HL-60 (cell line): ENCODE measurements around the gene RPN1.
"Not testable (repeated sequence)": the region's sequence is repeated elsewhere in the genome, so short reads cannot be mapped to it uniquely, and the experiment has no call there.

Experiments
- DNase-seq, 2 experiments: peaks; one replicate each; pipeline ENCODE4 v3.0.0-alpha.2; 2010 to 2020; ENCODE audit warnings: low read depth in 1 of 2, low spot score in 1 of 2
- H3K27ac ChIP-seq: fragments of 250-450 bp; sonication (Bioruptor Pico); replicated peaks from 2 replicates; pipeline ENCODE4 v1.5.1; 2020; ENCODE audit warnings: mild to moderate bottlenecking, moderate library complexity
- H3K27me3 ChIP-seq: fragments of 250-450 bp; sonication (Bioruptor Pico); 2 replicates; pipeline ENCODE4 v1.5.1; 2021; ENCODE audit warnings: mild to moderate bottlenecking, moderate library complexity; ENCODE audit not compliant: insufficient read depth, poor library complexity, severe bottlenecking
- H3K4me3 ChIP-seq: replicated peaks from 2 replicates; pipeline ENCODE4 v1.5.1; 2011; ENCODE audit warnings: mild to moderate bottlenecking, control low read depth, low read length; ENCODE audit not compliant: insufficient read depth
- GABPA ChIP-seq: IDR thresholded peaks from 2 replicates; pipeline ENCODE4 v1.6.1; 2012; ENCODE audit warnings: low read depth
- POLR2AphosphoS5 ChIP-seq: IDR thresholded peaks from 2 replicates; pipeline ENCODE4 v1.6.1; 2012; ENCODE audit warnings: low read depth
- SPI1 ChIP-seq: IDR thresholded peaks from 2 replicates; pipeline ENCODE4 v1.6.1; 2012; ENCODE audit warnings: low read depth, mild to moderate bottlenecking, borderline replicate concordance
- TF ChIP-seq, protein P1 (sequence below): IDR thresholded peaks from 2 replicates; pipeline ENCODE4 v1.6.1; 2012; ENCODE audit warnings: low read depth; ENCODE audit not compliant: insufficient replicate concordance
- TF ChIP-seq, protein P2 (sequence below): IDR thresholded peaks from one replicate; pipeline ENCODE4 v1.5.1; 2011; ENCODE audit warnings: low read length, control low read depth, inconsistent platforms; ENCODE audit not compliant: insufficient read depth

The RPN1 gene

DNA sequence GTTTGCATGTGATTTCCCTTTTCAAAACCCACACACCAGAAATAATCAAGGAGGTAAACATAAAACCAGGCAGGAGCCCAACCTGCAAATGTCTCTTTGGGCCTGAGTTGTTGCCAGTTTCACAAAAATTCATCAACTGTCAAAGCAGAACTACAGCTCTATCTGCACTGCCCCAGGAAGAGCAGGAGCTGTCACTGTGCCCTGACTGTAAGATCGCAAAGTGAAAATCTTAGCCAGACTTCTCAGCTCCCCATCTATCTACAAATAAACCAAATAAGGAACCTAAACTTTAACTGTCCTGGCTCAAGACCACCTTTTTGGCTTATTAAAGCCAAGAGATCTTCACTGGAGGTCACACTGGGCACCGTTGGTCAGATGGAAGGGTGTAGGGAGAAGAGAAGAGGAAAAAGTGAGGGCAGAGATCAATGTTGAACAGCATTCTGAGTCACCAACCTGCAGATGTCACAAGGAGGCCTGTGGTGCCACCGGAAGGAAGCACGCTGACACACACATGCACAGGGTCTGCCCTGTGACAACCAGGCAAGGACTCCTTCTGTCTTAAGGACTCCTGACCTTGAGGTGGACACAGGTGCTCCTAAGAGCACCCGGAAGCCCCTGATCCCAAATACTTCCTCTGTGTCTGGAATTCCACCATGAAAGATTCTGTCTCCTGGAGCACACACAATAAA is 58.7 kb downstream of the RPN1 start:
- Histone ChIP-seq H3K27ac (peak overlapping the region; percentile 92), H3K27me3 (no peaks in the 10 kb centered on the region), H3K4me3 (no peak overlapping the region)
- DNase-seq = peak; percentile 84 to 92
- TF ChIP-seq GABPA (peak; percentile 60), SPI1 (peak; percentile 3; the same call in 1 of the 2 replicates), POLR2AphosphoS5 (peak; percentile 87)
- TF ChIP-seq, protein P1, sequence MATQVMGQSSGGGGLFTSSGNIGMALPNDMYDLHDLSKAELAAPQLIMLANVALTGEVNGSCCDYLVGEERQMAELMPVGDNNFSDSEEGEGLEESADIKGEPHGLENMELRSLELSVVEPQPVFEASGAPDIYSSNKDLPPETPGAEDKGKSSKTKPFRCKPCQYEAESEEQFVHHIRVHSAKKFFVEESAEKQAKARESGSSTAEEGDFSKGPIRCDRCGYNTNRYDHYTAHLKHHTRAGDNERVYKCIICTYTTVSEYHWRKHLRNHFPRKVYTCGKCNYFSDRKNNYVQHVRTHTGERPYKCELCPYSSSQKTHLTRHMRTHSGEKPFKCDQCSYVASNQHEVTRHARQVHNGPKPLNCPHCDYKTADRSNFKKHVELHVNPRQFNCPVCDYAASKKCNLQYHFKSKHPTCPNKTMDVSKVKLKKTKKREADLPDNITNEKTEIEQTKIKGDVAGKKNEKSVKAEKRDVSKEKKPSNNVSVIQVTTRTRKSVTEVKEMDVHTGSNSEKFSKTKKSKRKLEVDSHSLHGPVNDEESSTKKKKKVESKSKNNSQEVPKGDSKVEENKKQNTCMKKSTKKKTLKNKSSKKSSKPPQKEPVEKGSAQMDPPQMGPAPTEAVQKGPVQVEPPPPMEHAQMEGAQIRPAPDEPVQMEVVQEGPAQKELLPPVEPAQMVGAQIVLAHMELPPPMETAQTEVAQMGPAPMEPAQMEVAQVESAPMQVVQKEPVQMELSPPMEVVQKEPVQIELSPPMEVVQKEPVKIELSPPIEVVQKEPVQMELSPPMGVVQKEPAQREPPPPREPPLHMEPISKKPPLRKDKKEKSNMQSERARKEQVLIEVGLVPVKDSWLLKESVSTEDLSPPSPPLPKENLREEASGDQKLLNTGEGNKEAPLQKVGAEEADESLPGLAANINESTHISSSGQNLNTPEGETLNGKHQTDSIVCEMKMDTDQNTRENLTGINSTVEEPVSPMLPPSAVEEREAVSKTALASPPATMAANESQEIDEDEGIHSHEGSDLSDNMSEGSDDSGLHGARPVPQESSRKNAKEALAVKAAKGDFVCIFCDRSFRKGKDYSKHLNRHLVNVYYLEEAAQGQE = no peak

DNA sequence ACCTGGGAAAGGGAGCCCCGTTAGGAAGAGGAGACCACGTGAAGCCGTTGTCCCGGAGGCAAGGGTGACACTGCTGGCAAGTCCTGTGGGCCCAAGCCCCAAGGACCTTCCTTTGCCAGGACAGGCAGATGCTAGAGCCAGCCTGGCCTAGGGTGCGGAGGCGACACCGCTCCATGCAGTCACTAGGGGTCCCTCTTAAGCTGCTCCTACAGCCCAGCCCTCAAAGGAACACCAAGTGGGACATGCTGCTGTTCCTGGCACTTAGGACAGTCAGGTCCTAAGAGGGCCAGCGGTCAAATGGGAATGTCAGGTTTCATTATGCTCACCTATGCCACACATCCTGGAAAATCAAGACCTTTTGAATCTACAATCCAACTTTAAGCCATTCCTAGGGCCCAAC is 59.7 kb downstream of the RPN1 start:
- Histone ChIP-seq H3K27ac (peak overlapping the region; percentile 92), H3K27me3 (no peaks in the 10 kb centered on the region), H3K4me3 (no peak overlapping the region)
- peak in 1 of 2 experiments; percentile 86 for DNase-seq
- TF ChIP-seq, protein P2, sequence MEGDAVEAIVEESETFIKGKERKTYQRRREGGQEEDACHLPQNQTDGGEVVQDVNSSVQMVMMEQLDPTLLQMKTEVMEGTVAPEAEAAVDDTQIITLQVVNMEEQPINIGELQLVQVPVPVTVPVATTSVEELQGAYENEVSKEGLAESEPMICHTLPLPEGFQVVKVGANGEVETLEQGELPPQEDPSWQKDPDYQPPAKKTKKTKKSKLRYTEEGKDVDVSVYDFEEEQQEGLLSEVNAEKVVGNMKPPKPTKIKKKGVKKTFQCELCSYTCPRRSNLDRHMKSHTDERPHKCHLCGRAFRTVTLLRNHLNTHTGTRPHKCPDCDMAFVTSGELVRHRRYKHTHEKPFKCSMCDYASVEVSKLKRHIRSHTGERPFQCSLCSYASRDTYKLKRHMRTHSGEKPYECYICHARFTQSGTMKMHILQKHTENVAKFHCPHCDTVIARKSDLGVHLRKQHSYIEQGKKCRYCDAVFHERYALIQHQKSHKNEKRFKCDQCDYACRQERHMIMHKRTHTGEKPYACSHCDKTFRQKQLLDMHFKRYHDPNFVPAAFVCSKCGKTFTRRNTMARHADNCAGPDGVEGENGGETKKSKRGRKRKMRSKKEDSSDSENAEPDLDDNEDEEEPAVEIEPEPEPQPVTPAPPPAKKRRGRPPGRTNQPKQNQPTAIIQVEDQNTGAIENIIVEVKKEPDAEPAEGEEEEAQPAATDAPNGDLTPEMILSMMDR = peak; percentile 23
- TF ChIP-seq POLR2AphosphoS5 = no peak; the same call in 1 of the 2 replicates
- TF ChIP-seq, protein P1 = no peak
- no peak for TF ChIP-seq SPI1
- no peak for TF ChIP-seq GABPA

DNA sequence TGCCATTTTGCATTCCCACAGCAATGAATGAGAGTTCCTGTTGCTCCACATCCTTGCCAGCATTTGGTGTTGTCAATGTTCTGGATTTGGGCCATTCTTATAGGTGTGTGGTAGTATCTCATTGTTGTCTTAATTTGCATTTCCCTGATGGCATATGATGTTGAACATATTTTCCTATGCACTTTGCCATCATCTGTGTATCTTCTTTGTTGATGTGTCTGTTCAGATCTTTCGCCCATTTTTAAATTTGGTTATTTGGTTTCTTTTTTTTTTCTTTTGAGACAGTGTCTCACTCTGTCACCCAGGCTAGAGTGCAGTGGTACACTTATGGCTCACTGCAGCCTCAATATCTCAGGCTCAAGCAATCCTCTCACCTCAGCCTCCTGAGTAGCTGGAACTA is 60.6 kb downstream of the RPN1 start:
- not testable (repeated sequence) for H3K27me3 ChIP-seq, DNase-seq, H3K4me3 ChIP-seq
- H3K27ac ChIP-seq = peak overlapping the region; percentile 92

DNA sequence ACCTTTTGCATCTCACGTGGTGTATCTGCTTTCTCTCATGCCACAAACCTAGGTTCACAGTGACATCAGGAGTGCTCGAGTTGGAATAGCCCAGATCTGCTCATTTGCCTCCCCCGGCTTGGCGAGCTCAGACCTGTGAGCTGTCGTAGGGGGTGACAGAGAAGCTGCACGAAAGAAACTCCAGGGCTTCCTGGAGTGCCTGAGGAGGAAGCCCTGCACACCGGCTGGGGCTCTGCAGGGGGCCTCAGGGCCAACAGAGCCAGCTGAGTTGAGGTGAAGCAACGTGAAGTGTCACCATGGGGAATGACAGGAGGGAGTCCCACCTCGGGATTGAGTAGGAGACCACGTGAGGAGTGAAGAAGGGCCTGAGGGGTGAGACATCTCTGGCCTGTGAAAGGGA is 62.5 kb downstream of the RPN1 start:
- Histone ChIP-seq H3K27ac (peak overlapping the region; percentile 24), H3K4me3 (no peak overlapping the region), H3K27me3 (no peaks in the 10 kb centered on the region)
- peak in 1 of 2 experiments; percentile 67 for DNase-seq
- TF ChIP-seq, protein P2 = no peak
- peak; percentile 33; the same call in 1 of the 2 replicates for TF ChIP-seq POLR2AphosphoS5

DNA sequence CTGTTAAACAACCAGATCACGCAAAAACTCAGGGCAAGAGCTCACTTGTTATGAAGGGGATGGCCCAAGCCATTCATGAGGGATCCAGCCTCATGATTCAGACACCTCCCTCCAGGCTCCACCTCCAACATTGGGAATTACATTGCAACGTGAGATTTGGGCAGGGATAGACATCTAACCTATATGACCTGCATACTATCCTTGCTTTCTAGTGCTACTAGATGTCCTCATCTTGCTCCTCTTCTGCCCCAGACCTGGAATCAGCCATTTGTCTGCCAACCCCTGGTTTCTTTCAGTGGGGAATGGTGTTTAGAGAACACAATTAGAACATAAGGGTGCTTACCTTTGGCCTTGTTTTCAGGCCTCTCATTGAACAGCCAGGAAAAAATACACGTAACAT is 63.2 kb downstream of the RPN1 start:
- TF ChIP-seq POLR2AphosphoS5 (no peak), GABPA (no peak), SPI1 (no peak)
- TF ChIP-seq, protein P2 = no peak
- TF ChIP-seq, protein P1 = no peak
- H3K27me3 ChIP-seq = no peaks in the 10 kb centered on the region
- DNase-seq = no peak
- no peak overlapping the region for H3K4me3 ChIP-seq
- H3K27ac ChIP-seq = peak overlapping the region; percentile 24; the same call in 1 of the 2 replicates

DNA sequence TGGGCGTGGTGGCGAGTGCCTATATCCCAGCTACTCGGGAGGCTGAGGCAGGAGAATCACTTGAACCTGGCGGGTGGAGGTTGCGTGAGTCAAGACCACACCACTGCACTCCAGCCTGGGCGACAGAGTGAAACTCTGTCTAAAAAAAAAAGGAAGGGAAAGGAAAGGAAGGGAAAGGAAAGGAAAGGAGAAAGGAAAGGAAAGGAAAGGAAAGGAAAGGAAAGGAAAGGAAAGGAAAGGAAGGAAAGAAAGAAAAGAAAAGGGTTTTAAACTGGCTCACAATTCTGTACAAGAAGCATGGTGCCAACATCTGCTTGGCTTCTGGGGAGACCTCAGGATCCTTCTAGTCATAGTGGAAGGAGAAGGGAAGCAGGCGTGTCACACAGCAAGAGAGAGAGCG is 63.7 kb downstream of the RPN1 start:
- DNase-seq, H3K27ac ChIP-seq, H3K27me3 ChIP-seq, H3K4me3 ChIP-seq: not testable (repeated sequence)
